GOT3 (cell line): ENCODE measurements around the gene MAPK8IP2.
"Not testable (repeated sequence)": the region's sequence is repeated elsewhere in the genome, so short reads cannot be mapped to it uniquely, and the experiment has no call there.

ENCODE experiments used
- DNase-seq: peaks from one replicate; lab custom pipeline; 2025; ENCODE audit warnings: mixed read lengths; lab: John Stamatoyannopoulos, UW

Gene MAPK8IP2

DNA sequence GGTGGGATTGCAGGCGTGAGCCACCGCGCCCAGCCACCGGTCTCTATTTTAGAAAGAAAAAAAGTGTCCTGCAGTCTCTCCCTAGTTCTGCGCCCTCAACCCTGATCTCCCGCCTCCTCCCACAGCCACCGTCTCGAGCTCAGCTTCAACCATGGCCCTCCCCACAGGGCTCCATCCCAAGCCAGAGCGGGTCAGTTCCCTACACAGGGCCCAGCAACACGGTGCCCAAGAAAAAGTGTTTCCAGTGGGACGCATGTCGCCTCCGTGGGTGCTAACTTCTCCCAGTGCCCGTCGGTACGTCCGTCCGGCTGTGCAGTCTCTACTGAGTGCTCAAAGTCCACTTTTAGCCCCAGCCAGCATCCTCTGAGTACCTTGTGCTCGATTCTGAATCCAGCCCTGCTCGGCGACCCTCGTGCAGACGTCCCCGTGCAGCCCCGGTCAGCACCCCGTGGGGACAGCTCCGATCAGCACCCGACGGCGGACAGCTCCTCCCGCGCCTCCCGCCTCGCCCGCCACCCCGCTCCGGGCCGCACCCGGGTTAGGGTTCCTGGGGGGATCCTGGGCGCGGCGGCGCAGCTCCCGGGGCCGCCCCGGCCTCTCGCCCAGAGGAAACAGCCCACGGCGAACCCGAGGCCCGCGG is 657 bp upstream of the MAPK8IP2 start:
- DNase-seq = no peak

GRCh38 chr22:50600967-50601668 is 525 bp downstream of the MAPK8IP2 start:
- no peak for DNase-seq

- DNase-seq = no peak
Measured at GRCh38 chr22:50601669-50602337, 1.2 kb downstream of the MAPK8IP2 start.

GRCh38 chr22:50602338-50602700 is 1.7 kb downstream of the MAPK8IP2 start:
- no peak for DNase-seq

GRCh38 chr22:50603511-50604255 is 3.1 kb downstream of the MAPK8IP2 start:
- no peak for DNase-seq

DNA sequence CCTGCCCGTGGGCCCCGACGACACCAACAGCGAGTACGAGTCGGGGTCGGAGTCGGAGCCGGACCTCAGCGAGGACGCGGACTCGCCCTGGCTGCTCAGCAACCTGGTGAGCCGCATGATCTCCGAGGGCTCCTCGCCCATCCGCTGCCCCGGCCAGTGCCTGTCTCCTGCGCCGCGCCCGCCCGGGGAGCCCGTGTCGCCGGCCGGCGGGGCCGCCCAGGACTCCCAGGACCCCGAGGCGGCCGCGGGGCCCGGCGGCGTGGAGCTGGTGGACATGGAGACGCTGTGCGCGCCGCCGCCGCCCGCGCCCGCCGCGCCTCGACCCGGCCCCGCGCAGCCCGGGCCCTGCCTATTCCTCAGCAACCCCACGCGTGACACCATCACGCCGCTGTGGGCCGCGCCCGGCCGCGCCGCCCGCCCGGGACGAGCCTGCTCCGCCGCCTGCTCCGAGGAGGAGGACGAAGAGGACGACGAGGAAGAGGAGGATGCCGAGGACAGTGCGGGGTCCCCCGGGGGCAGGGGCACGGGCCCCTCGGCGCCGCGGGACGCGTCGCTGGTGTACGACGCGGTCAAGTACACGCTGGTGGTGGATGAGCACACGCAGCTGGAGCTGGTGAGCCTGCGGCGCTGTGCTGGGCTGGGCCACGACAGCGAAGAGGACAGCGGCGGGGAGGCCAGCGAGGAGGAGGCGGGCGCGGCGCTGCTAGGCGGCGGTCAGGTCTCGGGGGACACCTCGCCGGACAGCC is 3.8 kb downstream of the MAPK8IP2 start:
- DNase-seq = no peak

- no peak for DNase-seq
Measured at GRCh38 chr22:50605002-50605612, 4.5 kb downstream of the MAPK8IP2 start.

DNA sequence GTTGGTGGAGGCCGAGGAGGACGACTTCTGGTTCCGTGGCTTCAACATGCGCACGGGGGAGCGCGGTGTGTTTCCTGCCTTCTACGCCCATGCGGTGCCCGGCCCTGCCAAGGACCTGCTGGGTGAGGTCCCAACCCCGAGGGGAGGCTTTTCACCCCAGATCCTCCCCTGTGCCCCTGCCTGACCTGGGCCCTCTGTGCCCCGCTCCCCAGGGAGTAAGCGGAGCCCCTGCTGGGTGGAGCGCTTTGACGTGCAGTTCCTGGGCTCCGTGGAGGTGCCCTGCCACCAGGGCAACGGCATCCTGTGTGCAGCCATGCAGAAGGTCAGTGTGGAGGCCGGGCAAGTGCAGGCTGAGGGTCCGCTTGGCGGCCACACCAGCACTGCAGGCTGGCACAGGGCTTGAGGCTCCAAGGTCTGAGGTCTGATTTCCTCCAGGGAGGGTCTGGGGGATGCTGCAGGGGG is 5.1 kb downstream of the MAPK8IP2 start:
- no peak for DNase-seq

DNA sequence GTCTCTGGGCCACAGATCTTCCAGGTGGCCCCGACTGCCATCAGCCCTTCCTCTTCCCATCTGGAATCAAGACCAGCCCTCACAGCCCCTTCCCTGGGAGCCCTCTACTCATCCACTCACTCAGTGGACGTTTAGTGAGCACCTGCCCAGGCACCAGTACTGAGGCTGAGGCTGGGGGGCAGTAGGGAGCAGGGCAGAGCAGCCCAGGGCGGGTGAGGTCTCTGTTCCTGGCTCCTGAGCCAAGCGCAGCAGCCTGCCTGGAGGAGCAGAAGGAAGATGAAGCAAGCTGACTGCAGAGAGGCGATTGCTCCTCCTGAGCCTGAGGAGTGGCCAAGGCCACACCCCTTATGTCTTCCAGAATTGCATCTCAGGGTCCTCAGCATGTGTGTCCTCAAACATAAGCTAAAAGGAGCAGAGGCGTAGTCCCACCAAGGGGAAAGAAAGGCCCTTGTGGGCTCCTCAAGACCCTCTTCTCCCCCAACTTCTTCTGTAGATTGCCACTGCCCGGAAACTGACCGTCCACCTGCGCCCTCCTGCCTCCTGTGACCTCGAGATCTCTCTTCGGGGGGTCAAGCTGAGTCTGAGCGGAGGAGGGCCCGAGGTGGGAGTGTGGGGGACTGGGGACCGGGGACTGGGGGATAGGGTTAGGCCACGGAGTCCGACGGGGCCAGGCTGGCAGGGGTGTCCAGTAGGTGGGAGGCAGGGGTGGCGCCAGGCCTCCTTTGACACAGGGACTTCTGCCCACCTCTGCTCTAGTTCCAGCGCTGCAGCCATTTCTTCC is 5.8 kb downstream of the MAPK8IP2 start:
- DNase-seq = no peak

- no peak for DNase-seq
Measured at GRCh38 chr22:50606946-50607658, 6.5 kb downstream of the MAPK8IP2 start.

- DNase-seq = no peak
Measured at GRCh38 chr22:50607659-50608020, 7.0 kb downstream of the MAPK8IP2 start.

GRCh38 chr22:50608058-50608840 is 7.7 kb downstream of the MAPK8IP2 start:
- DNase-seq = not testable (repeated sequence)

GRCh38 chr22:50608996-50609395 is 8.4 kb downstream of the MAPK8IP2 start:
- no peak for DNase-seq

- DNase-seq = no peak
Measured at GRCh38 chr22:50609599-50609998, 9.0 kb downstream of the MAPK8IP2 start.

- no peak for DNase-seq
Measured at GRCh38 chr22:50610041-50610451, 9.5 kb downstream of the MAPK8IP2 start.

DNA sequence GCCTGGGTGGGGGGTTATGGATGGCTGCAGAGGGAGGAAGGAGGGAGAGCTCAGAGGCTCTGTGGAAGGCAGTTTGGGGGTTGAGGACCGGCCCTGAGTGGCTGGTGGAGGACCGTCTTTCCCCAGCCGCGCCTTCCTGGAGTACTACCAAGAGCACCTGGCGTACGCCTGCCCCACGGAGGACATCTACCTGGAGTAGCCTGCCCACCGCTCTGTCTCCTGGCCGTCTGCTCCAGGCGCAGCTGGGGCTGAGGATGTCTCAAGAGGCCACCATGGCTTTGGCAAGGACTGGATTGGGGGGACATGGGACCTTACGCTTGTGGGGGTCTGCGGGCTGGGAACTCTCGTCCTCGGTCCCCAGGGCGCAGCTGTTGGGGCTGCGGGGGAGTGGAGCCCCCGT is 10.0 kb downstream of the MAPK8IP2 start:
- no peak for DNase-seq

GRCh38 chr22:50611341-50612060 is 10.9 kb downstream of the MAPK8IP2 start:
- DNase-seq = no peak

DNA sequence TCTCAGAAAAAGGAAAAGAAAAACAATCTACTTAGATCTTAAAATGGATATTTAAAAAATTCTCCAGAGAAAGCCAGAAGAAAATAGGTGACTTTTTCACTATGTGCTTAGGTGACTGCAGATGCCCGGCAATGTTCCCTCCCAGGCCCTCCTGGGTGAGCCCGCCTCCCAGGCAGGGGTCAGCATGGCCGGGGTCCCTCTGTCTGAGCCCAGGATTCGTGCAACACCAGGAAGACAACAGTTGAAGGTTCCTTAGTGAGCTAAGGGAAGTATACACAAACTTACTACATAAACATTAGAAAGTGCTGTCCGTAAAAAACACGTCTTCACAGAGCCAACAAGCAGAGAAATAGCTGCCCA is 11.6 kb downstream of the MAPK8IP2 start:
- DNase-seq = no peak
